GM12878 (cell line): ENCODE results near the gene ERBB3.
"Not testable (repeated sequence)": the region's sequence is repeated elsewhere in the genome, so short reads cannot be mapped to it uniquely, and the experiment has no call there.

ENCODE experiments used
- ATF2 ChIP-seq: IDR thresholded peaks from 2 replicates; pipeline ENCODE4 v1.6.1; 2012; ENCODE audit warnings: low read length, inconsistent platforms
- CTCF ChIP-seq, 3 experiments: IDR thresholded peaks in 2 of 3; conservative IDR thresholded peaks in 1 of 3; 2 replicates each; pipeline ENCODE4 v1.5.1; 2011; ENCODE audit warnings: low read depth in 3 of 3, low read length in 3 of 3, mild to moderate bottlenecking in 3 of 3, control low read depth in 2 of 3, moderate library complexity in 2 of 3, inconsistent platforms in 1 of 3, mixed read lengths in 1 of 3; ENCODE audit not compliant: control insufficient read depth in 2 of 3, insufficient read depth in 1 of 3; ENCODE audit errors: extremely low read depth in 1 of 3
- HDAC2 ChIP-seq: fragments of 200-600 bp; sonication (generic); IDR thresholded peaks from 2 replicates; pipeline ENCODE4 v1.6.1; 2017
- NBN ChIP-seq: fragments of 450-650 bp; IDR thresholded peaks from 2 replicates; pipeline ENCODE4 v1.6.1; 2016
- NR2C1 ChIP-seq: fragments of 450-650 bp; IDR thresholded peaks from 2 replicates; pipeline ENCODE4 v1.6.1; 2017; ENCODE audit warnings: antibody characterized with exemption, mild to moderate bottlenecking, moderate library complexity
- POLR2AphosphoS5 ChIP-seq: IDR thresholded peaks from 2 replicates; pipeline ENCODE4 v1.6.1; 2011; ENCODE audit warnings: mild to moderate bottlenecking, low read length, inconsistent platforms

- TF ChIP-seq ATF2; CTCF (IDR thresholded peaks at IDR 0.05 in 2 of 3, conservative IDR thresholded peaks at IDR 0.05 in 1 of 3; ENCODE audit: control insufficient read depth in 2 of 3, extremely low read depth in 1 of 3, insufficient read depth in 1 of 3, low read depth in 3 of 3, low read length in 3 of 3); NBN; NR2C1; HDAC2; POLR2AphosphoS5: not testable (repeated sequence)
Measured at GRCh38 chr12:56077966-56078365, 2.0 kb upstream of the ERBB3 start.
